Measurements from ENCODE around the gene TPM1.
A peak's percentile ranks its signal among the peaks of the same experiment; 100 is the strongest.
"Not testable (repeated sequence)": the region's sequence is repeated elsewhere in the genome, so short reads cannot be mapped to it uniquely, and the experiment has no call there.

The TPM1 gene

GRCh38 chr15:63041974-63042876, at the start of gene TPM1:
TSS of gene TPM1 (plus strand) at chr15:63042747. CDS start at chr15:63042830, 83 bp downstream.
- DNase-seq (ENCODE audit: low read depth): peak; percentile 83

DNA sequence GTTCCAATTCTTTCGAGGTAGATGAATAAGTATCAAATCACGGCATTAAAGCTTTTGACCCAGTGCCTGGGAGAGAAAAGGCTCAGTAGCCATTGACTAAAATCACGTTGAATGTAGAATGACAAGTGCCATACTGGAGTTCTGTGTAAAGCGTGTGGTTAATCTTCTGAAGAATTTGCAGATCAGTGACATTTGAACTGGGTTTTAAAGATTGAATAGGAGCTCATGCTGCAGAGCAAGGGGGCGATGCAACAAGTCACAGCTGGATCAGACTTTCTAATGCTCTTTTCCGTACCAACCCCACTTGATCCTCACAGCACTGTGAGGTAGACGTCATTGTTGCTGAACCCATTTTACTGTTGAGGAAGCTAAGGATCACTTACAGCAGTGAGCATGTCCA, 49.5 kb upstream of the TPM1 start:
- no peak for DNase-seq (ENCODE audit: low read depth)

DNA sequence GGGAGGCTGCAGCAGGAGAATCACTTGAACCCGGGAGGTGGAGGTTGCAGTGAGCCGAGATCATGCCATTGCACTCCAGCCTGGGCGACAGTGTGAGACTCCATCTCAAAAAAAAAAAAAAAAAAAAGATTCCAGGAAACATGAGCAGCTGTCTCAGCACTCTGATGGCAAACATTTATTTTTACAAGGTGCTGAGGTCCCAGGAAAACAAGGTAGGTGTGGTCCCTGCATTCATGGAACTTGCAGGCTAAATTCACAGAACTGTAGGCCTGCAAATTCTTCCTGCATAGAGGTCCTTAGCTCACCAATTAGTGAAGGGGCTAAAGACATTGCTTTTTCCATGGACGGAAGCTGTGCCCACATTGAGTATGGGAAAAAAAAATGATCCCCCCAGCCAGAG, 48.9 kb upstream of the TPM1 start:
- not testable (repeated sequence) for DNase-seq (ENCODE audit: low read depth)

DNA sequence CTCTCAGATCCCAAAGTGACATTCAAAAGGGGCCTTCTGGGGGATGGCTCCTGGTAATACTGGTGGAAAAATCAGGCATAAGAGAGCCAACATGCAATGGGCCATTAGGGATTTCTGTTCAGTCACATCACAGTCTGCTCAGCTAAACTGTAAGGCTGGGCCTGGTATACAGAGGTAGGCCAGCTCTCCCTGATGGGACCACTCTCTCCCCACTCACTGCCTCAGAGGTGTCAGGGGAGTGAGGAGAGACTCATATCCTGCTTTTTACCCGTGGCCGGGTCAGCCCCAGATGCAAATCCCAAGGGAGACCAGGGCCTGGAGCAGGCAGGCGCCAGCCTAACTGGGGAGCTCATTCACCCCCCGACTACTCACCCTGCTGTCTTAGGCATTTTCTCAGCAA, 48.1 kb upstream of the TPM1 start:
- DNase-seq (ENCODE audit: low read depth): no peak

- peak; percentile 17 for DNase-seq (ENCODE audit: low read depth)
These were observed 47.4 kb upstream of the TPM1 start for GRCh38 chr15:62994975-62995681.

GRCh38 chr15:62997441-62997840, 45.1 kb upstream of the TPM1 start:
- no peak for DNase-seq (ENCODE audit: low read depth)

- DNase-seq (ENCODE audit: low read depth): no peak
These were observed 44.2 kb upstream of the TPM1 start for GRCh38 chr15:62998262-62998890.

- DNase-seq (ENCODE audit: low read depth): no peak
These were observed 43.4 kb upstream of the TPM1 start for GRCh38 chr15:62999178-62999577.

GRCh38 chr15:62999923-63000561, 42.5 kb upstream of the TPM1 start:
- no peak for DNase-seq (ENCODE audit: low read depth)

DNA sequence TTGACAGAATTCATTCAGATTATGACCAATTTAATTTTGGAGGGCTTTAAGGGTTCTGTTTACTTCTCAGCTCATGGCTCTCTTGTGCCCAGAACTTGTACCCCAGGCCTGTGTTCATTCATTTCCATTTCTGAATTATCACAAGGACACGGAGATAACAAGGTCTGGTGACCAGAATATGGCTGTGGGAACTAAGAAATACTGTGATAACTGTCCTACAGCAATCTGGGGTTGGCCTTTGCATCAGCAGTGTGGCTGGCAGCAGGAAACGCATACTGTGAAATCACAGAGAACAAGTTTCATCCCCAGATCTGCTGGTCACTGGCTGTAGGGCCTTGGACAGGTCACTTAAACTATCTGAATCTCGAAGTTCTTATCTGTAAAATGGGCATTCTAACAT, 41.8 kb upstream of the TPM1 start:
- DNase-seq (ENCODE audit: low read depth): no peak

- no peak for DNase-seq (ENCODE audit: low read depth)
These were observed 38.3 kb upstream of the TPM1 start for GRCh38 chr15:63004211-63004610.

DNA sequence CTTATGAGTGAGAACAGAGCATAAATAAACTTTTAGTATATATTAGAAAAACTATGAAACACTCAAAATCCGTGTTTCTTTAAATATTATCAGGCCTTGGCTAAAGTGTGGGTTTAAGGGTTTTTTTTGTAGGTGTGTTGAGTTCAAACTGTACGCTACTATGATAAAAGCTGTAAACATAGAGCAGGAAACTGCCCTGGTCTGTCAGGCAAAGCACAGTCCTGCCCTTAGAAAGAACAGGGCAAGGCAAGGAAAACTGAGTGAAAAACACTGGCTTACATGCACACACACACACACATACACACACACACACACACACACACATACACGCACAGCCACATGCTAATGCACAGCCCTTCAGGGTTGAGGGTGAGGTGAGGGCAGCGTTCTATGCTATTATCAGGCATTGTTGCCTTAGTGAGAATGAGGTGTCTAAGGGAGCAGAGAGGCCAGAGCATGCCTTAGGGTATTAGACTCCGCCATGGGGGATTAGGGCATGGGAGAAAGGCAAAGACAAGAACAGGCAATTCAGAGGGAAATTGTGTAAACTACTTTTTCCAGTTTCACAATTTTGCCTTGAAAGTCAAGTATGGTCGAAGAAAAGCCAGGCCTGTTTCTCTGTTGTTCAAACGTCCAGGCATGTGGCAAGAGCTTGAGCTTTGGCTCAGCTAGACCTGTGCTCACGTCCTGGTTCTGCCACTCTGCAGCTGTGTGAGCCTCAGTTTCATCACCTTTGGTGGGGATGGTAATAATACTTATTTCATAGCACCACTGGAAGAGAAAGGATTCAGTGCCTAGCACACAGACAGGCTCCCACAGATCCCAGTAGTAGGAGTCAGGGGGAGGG, 36.3 kb upstream of the TPM1 start:
- no peak for DNase-seq (ENCODE audit: low read depth)

GRCh38 chr15:63008333-63009049, 34.1 kb upstream of the TPM1 start:
- no peak for DNase-seq (ENCODE audit: low read depth)

DNA sequence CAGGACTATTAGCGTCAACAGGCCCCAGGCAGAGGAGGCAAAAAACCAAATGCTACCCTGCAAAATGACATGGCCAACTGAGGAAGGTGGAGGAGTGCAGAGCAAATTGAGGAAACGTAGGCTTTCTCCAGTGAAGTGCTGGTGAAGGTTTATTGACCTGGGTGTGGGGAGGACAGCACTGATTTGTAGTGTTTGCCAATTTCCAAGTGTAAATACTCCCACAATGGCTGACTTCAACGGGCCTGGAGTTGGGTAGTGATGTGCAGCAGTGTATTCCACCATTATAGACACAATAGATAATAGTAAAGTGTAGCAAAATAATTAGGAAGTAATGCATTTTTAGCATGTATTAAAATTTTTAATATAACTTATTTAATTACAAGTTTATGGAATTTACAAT, 32.2 kb upstream of the TPM1 start:
- no peak for DNase-seq (ENCODE audit: low read depth)

GRCh38 chr15:63010920-63011693, 31.4 kb upstream of the TPM1 start:
- no peak for DNase-seq (ENCODE audit: low read depth)

DNA sequence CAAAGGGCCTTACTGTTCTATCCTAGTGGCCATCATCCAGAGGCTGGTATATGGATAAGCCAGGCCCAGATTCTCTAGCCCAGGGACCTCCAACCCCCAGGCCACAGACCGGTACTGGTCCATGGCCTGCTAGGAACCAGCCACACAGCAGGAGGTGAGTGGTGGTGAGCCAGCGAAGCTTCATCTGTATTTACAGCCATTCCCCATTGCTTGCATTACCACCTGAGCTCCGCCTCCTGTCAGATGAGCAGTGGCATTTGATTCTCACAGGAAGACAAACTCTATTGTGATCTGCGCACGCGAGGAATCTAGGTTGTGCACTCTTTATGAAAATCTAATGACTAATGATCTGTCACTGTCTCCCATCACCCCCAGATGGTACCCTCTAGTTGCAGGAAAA, 30.1 kb upstream of the TPM1 start:
- DNase-seq (ENCODE audit: low read depth): no peak

GRCh38 chr15:63013052-63013808, 29.3 kb upstream of the TPM1 start:
- peak; percentile 83 for DNase-seq (ENCODE audit: low read depth)

- DNase-seq (ENCODE audit: low read depth): no peak
These were observed 28.0 kb upstream of the TPM1 start for GRCh38 chr15:63014578-63014977.

- peak; percentile 87 for DNase-seq (ENCODE audit: low read depth)
These were observed 26.9 kb upstream of the TPM1 start for GRCh38 chr15:63015618-63016017.
